A673 (cell line): ENCODE results near the gene TSHZ2.

Experiments used
- CTCF ChIP-seq: fragments of 300-800, 200-600 bp; sonication (generic); conservative IDR thresholded peaks from 2 replicates; pipeline ENCODE4 v1.5.1; 2017; ENCODE audit warnings: low read depth, mild to moderate bottlenecking, antibody characterized with exemption, low read length, moderate library complexity, mixed read lengths
- EZH2 ChIP-seq: fragments of 200-600 bp; sonication (generic); IDR thresholded peaks from 2 replicates; pipeline ENCODE4 v1.6.1; 2017; ENCODE audit warnings: borderline replicate concordance, low read depth, mild to moderate bottlenecking, mixed read lengths, antibody characterized with exemption, low read length; ENCODE audit not compliant: poor library complexity, severe bottlenecking

GRCh38 chr20:53222416-53222815 lies 250.3 kb downstream of the TSHZ2 start:
- TF ChIP-seq CTCF (no peak), EZH2 (no peak)
